GM23338 (cell line): ENCODE data around the gene UHMK1. TPM values are rescaled to one million over a fixed set of nuclear protein-coding genes. Genes with fewer than 3 reads are reported as not detected.

ENCODE experiments used
- ATAC-seq: fragments of 200-7000 bp; cut with Tn5 transposase; 3 replicates; pipeline ENCODE4 v1.9.1; 2020
- DNase-seq: peaks from one replicate; pipeline ENCODE4 v3.0.0-alpha.2; 2015; ENCODE audit warnings: low spot score
- H2AFZ ChIP-seq: fragments of 200-600 bp; sonication (generic); 2 replicates; pipeline ENCODE4 v1.8.0; 2016; ENCODE audit warnings: antibody characterized with exemption, mild to moderate bottlenecking, moderate library complexity
- H3F3A ChIP-seq: fragments of 200-600 bp; sonication (generic); replicated peaks from 2 replicates; pipeline ENCODE4 v1.8.0; 2017; ENCODE audit warnings: antibody characterized with exemption, mixed run types, low read depth
- H3K27ac ChIP-seq: fragments of 200-600 bp; sonication (generic); 2 replicates; pipeline ENCODE4 v1.6.1; 2016; ENCODE audit warnings: low read depth
- H3K27me3 ChIP-seq: fragments of 200-600 bp; sonication (generic); 2 replicates; pipeline ENCODE4 v1.8.0; 2016; ENCODE audit warnings: mild to moderate bottlenecking, mixed run types, moderate library complexity; ENCODE audit not compliant: insufficient read depth
- H3K36me3 ChIP-seq: fragments of 200-600 bp; sonication (generic); 2 replicates; pipeline ENCODE4 v1.8.0; 2016; ENCODE audit warnings: mild to moderate bottlenecking; ENCODE audit not compliant: insufficient read depth
- H3K4me1 ChIP-seq: fragments of 200-600 bp; sonication (generic); 2 replicates; pipeline ENCODE4 v1.8.0; 2016; ENCODE audit warnings: mild to moderate bottlenecking, moderate library complexity; ENCODE audit not compliant: insufficient read depth
- H3K4me2 ChIP-seq: fragments of 200-600 bp; sonication (generic); 2 replicates; pipeline ENCODE4 v1.7.1; 2017; ENCODE audit warnings: mixed run types
- H3K4me3 ChIP-seq: fragments of 200-600 bp; sonication (generic); 2 replicates; pipeline ENCODE4 v1.6.1; 2016; ENCODE audit warnings: mixed run types
- H3K79me2 ChIP-seq: fragments of 200-600 bp; sonication (generic); replicated peaks from 2 replicates; pipeline ENCODE4 v1.8.0; 2017; ENCODE audit warnings: mild to moderate bottlenecking; ENCODE audit not compliant: insufficient read depth
- H3K9me2 ChIP-seq: fragments of 200-600 bp; sonication (generic); 2 replicates; pipeline ENCODE4 v1.8.0; 2017; ENCODE audit not compliant: insufficient read depth
- H4K20me1 ChIP-seq: fragments of 200-600 bp; sonication (generic); replicated peaks from 2 replicates; pipeline ENCODE4 v1.8.0; 2017; ENCODE audit warnings: mild to moderate bottlenecking; ENCODE audit not compliant: insufficient read depth
- H3K27ac Mint-ChIP-seq: 2 replicates; pipeline ENCODE4 v1.8.0; 2020; ENCODE audit warnings: inconsistent platforms, mild to moderate bottlenecking, moderate library complexity, mixed read lengths
- H3K27me3 Mint-ChIP-seq: 3 replicates; pipeline ENCODE4 v1.8.0; 2022; ENCODE audit warnings: low read depth, mild to moderate bottlenecking, moderate library complexity, mixed read lengths, inconsistent platforms; ENCODE audit not compliant: insufficient read depth, poor library complexity
- H3K36me3 Mint-ChIP-seq: 3 replicates; pipeline ENCODE4 v1.8.0; 2021; ENCODE audit warnings: low read depth, mild to moderate bottlenecking, inconsistent platforms, moderate library complexity, mixed read lengths
- H3K4me1 Mint-ChIP-seq: 3 replicates; pipeline ENCODE4 v1.8.0; 2020; ENCODE audit warnings: mild to moderate bottlenecking, inconsistent platforms, mixed read lengths
- H3K4me3 Mint-ChIP-seq: 3 replicates; pipeline ENCODE4 v1.8.0; 2021; ENCODE audit warnings: moderate library complexity, mild to moderate bottlenecking, inconsistent platforms, mixed read lengths
- H3K9me3 Mint-ChIP-seq: 3 replicates; pipeline ENCODE4 v1.8.0; 2020; ENCODE audit warnings: moderate library complexity, mild to moderate bottlenecking, inconsistent platforms, mixed read lengths
- CTCF ChIP-seq, 2 experiments: fragments of 200-600 bp in 1 of 2; sonication (generic) in 1 of 2; conservative IDR thresholded peaks; 2 replicates each; pipeline versions ENCODE4 v1.5.1 to v1.6.1; 2016 to 2017; ENCODE audit warnings: antibody characterized with exemption in 2 of 2, low read depth in 2 of 2, mild to moderate bottlenecking in 2 of 2, moderate library complexity in 1 of 2
- EZH2 ChIP-seq: fragments of 200-600 bp; sonication (generic); IDR thresholded peaks from one replicate; pipeline ENCODE4 v1.8.0; 2017; ENCODE audit warnings: antibody characterized with exemption, mild to moderate bottlenecking, low read depth; ENCODE audit not compliant: unreplicated experiment
- EZH2phosphoT487 ChIP-seq: fragments of 200-600 bp; sonication (generic); IDR thresholded peaks from one replicate; pipeline ENCODE4 v1.8.1; 2018; ENCODE audit warnings: antibody characterized with exemption; ENCODE audit not compliant: unreplicated experiment
- JUNB ChIP-seq: IDR thresholded peaks from one replicate; pipeline ENCODE4 v1.6.1; 2016; ENCODE audit warnings: antibody characterized with exemption; ENCODE audit not compliant: unreplicated experiment
- NANOG ChIP-seq: IDR thresholded peaks from 2 replicates; pipeline ENCODE4 v1.6.1; 2016; ENCODE audit warnings: antibody characterized with exemption, borderline replicate concordance
- POLR2AphosphoS5 ChIP-seq: IDR thresholded peaks from 2 replicates; pipeline ENCODE4 v1.6.1; 2016; ENCODE audit warnings: antibody characterized with exemption, low read depth
- STAT1 ChIP-seq: IDR thresholded peaks from one replicate; pipeline ENCODE4 v1.6.1; 2016; ENCODE audit warnings: antibody characterized with exemption; ENCODE audit not compliant: unreplicated experiment
- ZNF331 ChIP-seq: fragments of 250-450 bp; sonication (Bioruptor Pico); IDR thresholded peaks from 2 replicates; pipeline ENCODE4 v1.5.0; 2020; ENCODE audit warnings: low read depth, mild to moderate bottlenecking, moderate library complexity
- ZNF462 ChIP-seq: fragments of 250-450 bp; sonication (Bioruptor Pico); IDR thresholded peaks from 2 replicates; pipeline ENCODE4 v1.5.0; 2020; ENCODE audit warnings: mild to moderate bottlenecking, moderate library complexity
- polyA plus RNA-seq: library from polyadenylated mRNA; unstranded; fragments of >200 nt; fragmentation: Nextera tagmentation; extraction: Ambion mirVana; gene quantifications from 2 replicates; pipeline ENCODE4 v1.2.1, GENCODE V29; 2016
- total RNA-seq: library from RNA; depleted of rRNA; stranded (reverse); fragments of >200 nt; shearing (Covaris generic); gene quantifications from 2 replicates; pipeline ENCODE4 v1.2.3, GENCODE V29; 2014
- TF ChIP-seq, protein P1 (sequence below): IDR thresholded peaks from 2 replicates; pipeline ENCODE4 v1.6.1; 2016; ENCODE audit warnings: antibody characterized with exemption
- TF ChIP-seq, protein P2 (sequence below): IDR thresholded peaks from one replicate; pipeline ENCODE4 v1.6.1; 2018; ENCODE audit warnings: antibody characterized with exemption; ENCODE audit not compliant: unreplicated experiment

Gene UHMK1
- total and polyA plus RNA-seq, 2 experiments from 2014 or later = 8.6 to 28.3 TPM

DNA sequence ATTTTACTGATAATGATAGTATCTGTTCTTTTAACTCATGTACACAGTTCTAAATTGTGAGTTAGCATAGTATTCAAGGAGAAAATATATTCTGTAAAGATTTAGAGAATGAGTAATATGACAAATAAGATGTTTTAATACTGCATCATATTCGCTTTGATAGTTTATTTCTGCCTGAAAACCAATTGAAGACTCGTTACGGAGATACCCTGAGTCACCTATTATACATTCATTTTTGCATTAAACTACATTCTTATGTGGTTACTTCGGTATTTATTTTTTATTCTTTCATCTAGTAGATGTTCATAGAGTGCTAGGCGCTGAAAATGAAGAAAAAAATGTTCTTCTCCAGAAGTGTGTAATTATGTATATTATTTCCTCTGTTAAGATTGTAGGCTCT lies 5.3 kb downstream of the UHMK1 start:
- no peak overlapping the region for H2AFZ ChIP-seq
- H3K4me3 Mint-ChIP-seq = no peak overlapping the region
- peaks cover 40% of the 10 kb centered on the region for H4K20me1 ChIP-seq
- no peak overlapping the region for H3K27ac Mint-ChIP-seq
- H3K4me1 Mint-ChIP-seq = peaks cover 3% of the 10 kb centered on the region; the same call in 2 of the 3 replicates
- H3K9me3 Mint-ChIP-seq = no peaks in the 10 kb centered on the region; the same call in 2 of the 3 replicates
- H3K79me2 ChIP-seq = peaks cover 54% of the 10 kb centered on the region
- H3K4me1 ChIP-seq = peaks cover 10% of the 10 kb centered on the region
- H3K27ac ChIP-seq = no peak overlapping the region
- H3F3A ChIP-seq = no peaks in the 10 kb centered on the region
- H3K4me2 ChIP-seq = no peak overlapping the region
- H3K4me3 ChIP-seq = no peak overlapping the region
- DNase-seq (no peak), ATAC-seq (no peak)
- TF ChIP-seq CTCF (conservative IDR thresholded peaks at IDR 0.05; ENCODE audit: low read depth in 2 of 2) (no peak), EZH2 (no peak), EZH2phosphoT487 (no peak), STAT1 (no peak), NANOG (no peak), ZNF331 (CRISPR knock-in tag) (no peak), JUNB (no peak), ZNF462 (CRISPR knock-in tag) (no peak), POLR2AphosphoS5 (no peak)
- TF ChIP-seq, protein P1, sequence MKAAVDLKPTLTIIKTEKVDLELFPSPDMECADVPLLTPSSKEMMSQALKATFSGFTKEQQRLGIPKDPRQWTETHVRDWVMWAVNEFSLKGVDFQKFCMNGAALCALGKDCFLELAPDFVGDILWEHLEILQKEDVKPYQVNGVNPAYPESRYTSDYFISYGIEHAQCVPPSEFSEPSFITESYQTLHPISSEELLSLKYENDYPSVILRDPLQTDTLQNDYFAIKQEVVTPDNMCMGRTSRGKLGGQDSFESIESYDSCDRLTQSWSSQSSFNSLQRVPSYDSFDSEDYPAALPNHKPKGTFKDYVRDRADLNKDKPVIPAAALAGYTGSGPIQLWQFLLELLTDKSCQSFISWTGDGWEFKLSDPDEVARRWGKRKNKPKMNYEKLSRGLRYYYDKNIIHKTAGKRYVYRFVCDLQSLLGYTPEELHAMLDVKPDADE = no peak
- TF ChIP-seq, protein P2, sequence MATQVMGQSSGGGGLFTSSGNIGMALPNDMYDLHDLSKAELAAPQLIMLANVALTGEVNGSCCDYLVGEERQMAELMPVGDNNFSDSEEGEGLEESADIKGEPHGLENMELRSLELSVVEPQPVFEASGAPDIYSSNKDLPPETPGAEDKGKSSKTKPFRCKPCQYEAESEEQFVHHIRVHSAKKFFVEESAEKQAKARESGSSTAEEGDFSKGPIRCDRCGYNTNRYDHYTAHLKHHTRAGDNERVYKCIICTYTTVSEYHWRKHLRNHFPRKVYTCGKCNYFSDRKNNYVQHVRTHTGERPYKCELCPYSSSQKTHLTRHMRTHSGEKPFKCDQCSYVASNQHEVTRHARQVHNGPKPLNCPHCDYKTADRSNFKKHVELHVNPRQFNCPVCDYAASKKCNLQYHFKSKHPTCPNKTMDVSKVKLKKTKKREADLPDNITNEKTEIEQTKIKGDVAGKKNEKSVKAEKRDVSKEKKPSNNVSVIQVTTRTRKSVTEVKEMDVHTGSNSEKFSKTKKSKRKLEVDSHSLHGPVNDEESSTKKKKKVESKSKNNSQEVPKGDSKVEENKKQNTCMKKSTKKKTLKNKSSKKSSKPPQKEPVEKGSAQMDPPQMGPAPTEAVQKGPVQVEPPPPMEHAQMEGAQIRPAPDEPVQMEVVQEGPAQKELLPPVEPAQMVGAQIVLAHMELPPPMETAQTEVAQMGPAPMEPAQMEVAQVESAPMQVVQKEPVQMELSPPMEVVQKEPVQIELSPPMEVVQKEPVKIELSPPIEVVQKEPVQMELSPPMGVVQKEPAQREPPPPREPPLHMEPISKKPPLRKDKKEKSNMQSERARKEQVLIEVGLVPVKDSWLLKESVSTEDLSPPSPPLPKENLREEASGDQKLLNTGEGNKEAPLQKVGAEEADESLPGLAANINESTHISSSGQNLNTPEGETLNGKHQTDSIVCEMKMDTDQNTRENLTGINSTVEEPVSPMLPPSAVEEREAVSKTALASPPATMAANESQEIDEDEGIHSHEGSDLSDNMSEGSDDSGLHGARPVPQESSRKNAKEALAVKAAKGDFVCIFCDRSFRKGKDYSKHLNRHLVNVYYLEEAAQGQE = no peak
- H3K36me3 ChIP-seq = peaks cover 56% of the 10 kb centered on the region
- H3K9me2 ChIP-seq = no peaks in the 10 kb centered on the region
- no peaks in the 10 kb centered on the region for H3K27me3 ChIP-seq
- H3K27me3 Mint-ChIP-seq = no peaks in the 10 kb centered on the region
- peaks cover 57% of the 10 kb centered on the region for H3K36me3 Mint-ChIP-seq
